Liver (tissue), 9 donors: Measurements from ENCODE around the gene DOCK8. TPM values are rescaled to one million over a fixed set of nuclear protein-coding genes. Genes with fewer than 3 reads are reported as not detected.

Source experiments
- DNase-seq: peaks from one replicate; pipeline ENCODE4 v3.0.0-alpha.2; 2017; ENCODE audit warnings: low spot score
- H3K27ac ChIP-seq, 2 donors: one replicate each; pipeline ENCODE4 v1.7.0; 2013; ENCODE audit warnings: inconsistent platforms in 2 of 2, low read length in 2 of 2, control low read depth in 1 of 2, low read depth in 1 of 2, mild to moderate bottlenecking in 1 of 2
- H3K27me3 ChIP-seq, 4 donors: one replicate each; pipeline versions ENCODE4 v1.6.1 to v1.7.0; 2013; ENCODE audit warnings: low read length in 3 of 4, inconsistent platforms in 1 of 4, mild to moderate bottlenecking in 1 of 4, moderate library complexity in 1 of 4; ENCODE audit not compliant: control insufficient read depth in 4 of 4, insufficient read depth in 4 of 4
- H3K36me3 ChIP-seq, 4 donors: one replicate each; pipeline versions ENCODE4 v1.6.1 to v1.7.0; 2013; ENCODE audit warnings: low read length in 3 of 4, mild to moderate bottlenecking in 3 of 4, low read depth in 1 of 4, moderate library complexity in 1 of 4; ENCODE audit not compliant: control insufficient read depth in 4 of 4, insufficient read depth in 3 of 4
- H3K4me1 ChIP-seq, 4 donors: one replicate each; pipeline versions ENCODE4 v1.6.1 to v1.7.0; 2013; ENCODE audit warnings: low read length in 3 of 4, mild to moderate bottlenecking in 3 of 4, moderate library complexity in 1 of 4; ENCODE audit not compliant: control insufficient read depth in 4 of 4, insufficient read depth in 4 of 4
- H3K4me3 ChIP-seq, 3 donors: one replicate each; pipeline versions ENCODE4 v1.6.1 to v1.7.0; 2013; ENCODE audit warnings: low read length in 3 of 3, control low read depth in 1 of 3, low read depth in 1 of 3, mild to moderate bottlenecking in 1 of 3
- H3K9ac ChIP-seq, 2 donors: one replicate each; pipeline ENCODE4 v1.7.0; 2013; ENCODE audit warnings: low read length in 2 of 2, mild to moderate bottlenecking in 2 of 2, moderate library complexity in 2 of 2, control low read depth in 1 of 2, low read depth in 1 of 2
- H3K9me3 ChIP-seq, 4 donors: one replicate each; pipeline versions ENCODE4 v1.6.1 to v1.7.0; 2013; ENCODE audit warnings: low read length in 3 of 4; ENCODE audit not compliant: control insufficient read depth in 4 of 4
- ATF3 ChIP-seq: IDR thresholded peaks from 2 replicates; pipeline ENCODE4 v1.6.1; 2016; ENCODE audit warnings: antibody characterized with exemption
- CTCF ChIP-seq: fragments of 150-350 bp; IDR thresholded peaks from 2 replicates; pipeline ENCODE4 v1.5.1; 2017; ENCODE audit warnings: improper control_type of control experiment, low read depth, low read length; ENCODE audit not compliant: missing input control
- FOXA1 ChIP-seq: IDR thresholded peaks from 2 replicates; pipeline ENCODE4 v1.6.1; 2016; ENCODE audit warnings: antibody characterized with exemption
- FOXA2 ChIP-seq: IDR thresholded peaks from 2 replicates; pipeline ENCODE4 v1.6.1; 2016; ENCODE audit warnings: antibody characterized with exemption
- GABPA ChIP-seq, 2 donors: IDR thresholded peaks in 1 of 2; conservative IDR thresholded peaks in 1 of 2; 2 replicates each; pipeline ENCODE4 v1.6.1; 2016; ENCODE audit warnings: antibody characterized with exemption in 2 of 2, mild to moderate bottlenecking in 1 of 2, moderate library complexity in 1 of 2
- HNF4A ChIP-seq, 2 donors: conservative IDR thresholded peaks; 2 replicates each; pipeline ENCODE4 v1.6.1; 2016; ENCODE audit warnings: antibody characterized with exemption in 2 of 2, mild to moderate bottlenecking in 2 of 2
- HNF4G ChIP-seq: IDR thresholded peaks from 2 replicates; pipeline ENCODE4 v1.6.1; 2016; ENCODE audit warnings: antibody characterized with exemption
- JUND ChIP-seq, 2 donors: IDR thresholded peaks; 2 replicates each; pipeline ENCODE4 v1.6.1; 2016; ENCODE audit warnings: antibody characterized with exemption in 2 of 2
- MAX ChIP-seq: IDR thresholded peaks from 2 replicates; pipeline ENCODE4 v1.6.1; 2016; ENCODE audit warnings: antibody characterized with exemption
- RAD21 ChIP-seq, 2 donors: IDR thresholded peaks; 2 replicates each; pipeline ENCODE4 v1.6.1; 2016; ENCODE audit warnings: antibody characterized with exemption in 2 of 2, mild to moderate bottlenecking in 2 of 2
- SP1 ChIP-seq: IDR thresholded peaks from 2 replicates; pipeline ENCODE4 v1.6.1; 2018; ENCODE audit warnings: antibody characterized with exemption, mild to moderate bottlenecking
- TAF1 ChIP-seq: conservative IDR thresholded peaks from 2 replicates; pipeline ENCODE4 v1.6.1; 2016; ENCODE audit warnings: antibody characterized with exemption, mild to moderate bottlenecking
- YY1 ChIP-seq: IDR thresholded peaks from 2 replicates; pipeline ENCODE4 v1.6.1; 2016; ENCODE audit warnings: antibody characterized with exemption, mild to moderate bottlenecking
- ZBTB33 ChIP-seq: IDR thresholded peaks from 2 replicates; pipeline ENCODE4 v1.6.1; 2016; ENCODE audit warnings: antibody characterized with exemption
- WGBS: extraction: QIAGEN DNeasy Blood & Tissue Kit; methylation state at CpG from one replicate; pipeline ENCODE4 v1.1.7; 2013; 5-methylcytosine and 5-hydroxymethylcytosine counted together
- polyA plus RNA-seq, 2 donors: library from polyadenylated mRNA; stranded (reverse) in 1 of 2; unstranded in 1 of 2; fragments of 200-250 nt in 1 of 2; fragments of >200 nt in 1 of 2; fragmentation: Nextera tagmentation in 1 of 2; extraction: Ambion mirVana in 1 of 2; gene quantifications; one replicate each; pipeline versions ENCODE4 v1.2.1 to v1.2.3, GENCODE V29; 2013 to 2015
- total RNA-seq, 2 donors: library from RNA; depleted of rRNA; stranded (reverse); fragments of >200 nt; gene quantifications; one replicate each; pipeline ENCODE4 v1.2.3, GENCODE V29; 2014
- TF ChIP-seq, protein P1 (sequence below): IDR thresholded peaks from 2 replicates; pipeline ENCODE4 v1.6.1; 2016; ENCODE audit warnings: antibody characterized with exemption, mild to moderate bottlenecking
- donor health status: healthy.
- donor health status: healthy.
- donor health status: healthy.
- donor health status: healthy.
- donor health status: healthy.

DOCK8 gene
- total and polyA plus RNA-seq, 4 donors, result 3.8 to 22.6 (median 7.4) TPM

DNA sequence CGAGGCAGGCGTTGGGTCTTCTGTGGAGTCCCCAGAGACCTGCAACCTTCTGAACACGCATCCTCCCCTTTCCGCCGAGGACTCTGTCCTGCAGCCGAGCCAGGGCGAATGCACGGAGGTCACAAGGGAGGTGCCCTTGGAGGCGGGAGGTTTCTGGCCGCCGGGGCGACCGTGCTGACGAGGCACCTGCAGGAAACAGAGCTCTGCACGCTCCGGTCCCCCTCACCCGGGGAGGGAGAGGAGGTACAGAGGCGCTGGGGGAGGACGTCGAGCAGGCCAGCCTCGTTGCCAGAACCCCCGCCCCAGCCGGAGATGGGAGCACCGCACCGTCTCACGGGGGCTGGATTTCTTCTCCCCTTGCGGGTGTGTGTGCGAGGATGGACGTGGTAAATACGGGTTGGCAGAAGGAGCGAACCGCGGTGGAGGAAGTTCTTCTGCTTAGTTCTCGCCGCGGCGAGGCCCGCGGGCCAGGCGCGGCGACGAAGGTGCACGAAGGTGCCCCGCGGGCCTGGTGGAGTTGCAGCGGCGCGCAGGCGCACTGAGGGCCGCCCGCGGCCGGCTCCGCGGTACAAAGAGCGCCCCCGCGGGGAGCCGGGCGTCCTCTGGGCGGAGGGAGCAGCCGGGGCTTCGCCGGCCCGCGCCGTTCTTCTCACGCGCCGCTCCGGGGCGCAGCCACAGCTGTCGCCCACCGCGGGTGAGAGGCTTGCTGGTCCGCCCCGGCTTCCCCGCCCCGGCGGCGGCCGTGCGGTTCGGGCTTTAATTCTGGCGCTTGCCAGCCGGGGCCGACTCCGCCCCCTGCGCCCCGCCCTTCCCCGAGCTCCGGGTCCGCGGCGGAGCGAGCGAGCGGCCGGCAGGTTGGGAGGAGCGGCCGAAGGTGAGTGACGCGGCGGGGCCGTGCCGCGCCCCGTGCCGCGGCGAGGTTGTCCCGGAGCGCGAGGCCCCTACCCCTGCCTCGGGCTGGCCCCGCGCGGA, 289.5 kb downstream of the DOCK8 start, which contains the start of gene KANK1:
Gene KANK1 (plus strand): TSS at position 815 of the 972 bp plus-strand sequence.
- Histone ChIP-seq H3K9ac (no peak within 1 kb of the TSS), H3K4me1 (peaks cover 6 to 14% (median 8%) of the 10 kb centered on the region in 4 donors), H3K36me3 (no peaks in the 10 kb centered on the region), H3K27me3 (peaks cover 3 to 20% (median 8%) of the 10 kb centered on the region in 4 donors), H3K4me3 (peak within 1 kb of the TSS; percentile 22 to 77 (median 24)), H3K9me3 (no peaks in the 10 kb centered on the region), H3K27ac (peak within 1 kb of the TSS; percentile 20 to 21)
- peak; percentile 76 for DNase-seq
- TF ChIP-seq YY1 (no peak), ZBTB33 (no peak), GABPA (IDR thresholded peaks at IDR 0.05 in 1 of 2, conservative IDR thresholded peaks at IDR 0.05 in 1 of 2) (no peak), ATF3 (no peak), RAD21 (IDR thresholded peaks at IDR 0.05) (no peak), HNF4A (conservative IDR thresholded peaks at IDR 0.05) (no peak), JUND (IDR thresholded peaks at IDR 0.05) (no peak), FOXA2 (no peak), CTCF (no peak), TAF1 (no peak), HNF4G (no peak), FOXA1 (no peak), SP1 (no peak), MAX (no peak)
- TF ChIP-seq, protein P1, sequence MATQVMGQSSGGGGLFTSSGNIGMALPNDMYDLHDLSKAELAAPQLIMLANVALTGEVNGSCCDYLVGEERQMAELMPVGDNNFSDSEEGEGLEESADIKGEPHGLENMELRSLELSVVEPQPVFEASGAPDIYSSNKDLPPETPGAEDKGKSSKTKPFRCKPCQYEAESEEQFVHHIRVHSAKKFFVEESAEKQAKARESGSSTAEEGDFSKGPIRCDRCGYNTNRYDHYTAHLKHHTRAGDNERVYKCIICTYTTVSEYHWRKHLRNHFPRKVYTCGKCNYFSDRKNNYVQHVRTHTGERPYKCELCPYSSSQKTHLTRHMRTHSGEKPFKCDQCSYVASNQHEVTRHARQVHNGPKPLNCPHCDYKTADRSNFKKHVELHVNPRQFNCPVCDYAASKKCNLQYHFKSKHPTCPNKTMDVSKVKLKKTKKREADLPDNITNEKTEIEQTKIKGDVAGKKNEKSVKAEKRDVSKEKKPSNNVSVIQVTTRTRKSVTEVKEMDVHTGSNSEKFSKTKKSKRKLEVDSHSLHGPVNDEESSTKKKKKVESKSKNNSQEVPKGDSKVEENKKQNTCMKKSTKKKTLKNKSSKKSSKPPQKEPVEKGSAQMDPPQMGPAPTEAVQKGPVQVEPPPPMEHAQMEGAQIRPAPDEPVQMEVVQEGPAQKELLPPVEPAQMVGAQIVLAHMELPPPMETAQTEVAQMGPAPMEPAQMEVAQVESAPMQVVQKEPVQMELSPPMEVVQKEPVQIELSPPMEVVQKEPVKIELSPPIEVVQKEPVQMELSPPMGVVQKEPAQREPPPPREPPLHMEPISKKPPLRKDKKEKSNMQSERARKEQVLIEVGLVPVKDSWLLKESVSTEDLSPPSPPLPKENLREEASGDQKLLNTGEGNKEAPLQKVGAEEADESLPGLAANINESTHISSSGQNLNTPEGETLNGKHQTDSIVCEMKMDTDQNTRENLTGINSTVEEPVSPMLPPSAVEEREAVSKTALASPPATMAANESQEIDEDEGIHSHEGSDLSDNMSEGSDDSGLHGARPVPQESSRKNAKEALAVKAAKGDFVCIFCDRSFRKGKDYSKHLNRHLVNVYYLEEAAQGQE, result no peak
- WGBS, result under 1% methylated on average over 119 of the region's 119 CpGs
